ENCODE data around the gene LAMB2. TPM values are rescaled to one million over a fixed set of nuclear protein-coding genes. Genes with fewer than 3 reads are reported as not detected.

LAMB2 gene
- total and polyA plus RNA-seq, 10 of the 15 experiments (the other 5 are each of a cell fraction or from before 2014, with no cell fraction given), result 0.13 to 3.2 (median 0.64) TPM; not detected in 3

GRCh38 chr3:49134471-49135265 is 1.8 kb upstream of the LAMB2 start:
- intact Hi-C loops (cut with micrococcal nuclease; ENCODE audit: unreplicated experiment), result no loop called here
- BruUV-seq (replicated peaks), result no TSS peak
- H3K9me3 ChIP-seq (replicated peaks; ENCODE audit: control insufficient read depth, insufficient read depth, low read length), result no peaks in the 10 kb centered on the region
- ChIA-PET POLR2A (no interaction called here), RAD21 (ENCODE audit: unreplicated experiment) (no interaction called here), CTCF (no interaction called here), SMC1A (ENCODE audit: uncharacterized antibody, unreplicated experiment) (no interaction called here)
- no peak overlapping the region for H3K4me3 ChIP-seq
- no peaks in the 10 kb centered on the region for H3K36me3 ChIP-seq (ENCODE audit: control insufficient read depth in 2 of 2, insufficient read depth in 2 of 2, low read length in 1 of 2)
- no peak overlapping the region for H3K4me2 ChIP-seq (ENCODE audit: control insufficient read depth, insufficient read depth)
- DNase-seq (ENCODE audit: low read depth, low spot score) (no peak), FAIRE-seq (no peak), ATAC-seq (no peak; the same call in 1 of the 3 replicates)
- TF ChIP-seq ZNF274 (IDR thresholded peaks at IDR 0.05; ENCODE audit: insufficient read depth, insufficient read length) (no peak), NFYA (IDR thresholded peaks at IDR 0.05; ENCODE audit: borderline replicate concordance, low read depth, low read length) (no peak), PAX8 (IDR thresholded peaks at IDR 0.05) (no peak), YY1 (IDR thresholded peaks at IDR 0.05; ENCODE audit: low read depth, low read length) (no peak), ATF2 (IDR thresholded peaks at IDR 0.05; ENCODE audit: low read length) (no peak), RCOR1 (conservative IDR thresholded peaks at IDR 0.05; ENCODE audit: low read depth, low read length) (no peak), STAT3 (IDR thresholded peaks at IDR 0.05; ENCODE audit: low read depth, low read length) (no peak), HDAC2 (IDR thresholded peaks at IDR 0.05) (no peak), ZSCAN29 (IDR thresholded peaks at IDR 0.05) (no peak), KLF5 (IDR thresholded peaks at IDR 0.05; ENCODE audit: partially characterized antibody) (no peak), EED (IDR thresholded peaks at IDR 0.05; ENCODE audit: low read depth) (no peak)
- H3K79me2 ChIP-seq (ENCODE audit: control insufficient read depth, insufficient read depth, low read length), result no peaks in the 10 kb centered on the region
- no peak overlapping the region for H2AFZ ChIP-seq (ENCODE audit: control insufficient read depth, low read depth, low read length)
- H3K9ac ChIP-seq (ENCODE audit: control insufficient read depth, insufficient read depth, low read length), result no peak overlapping the region
- H3K4me1 ChIP-seq (ENCODE audit: control insufficient read depth, insufficient read depth, low read length), result no peaks in the 10 kb centered on the region
- in situ Hi-C loops (cut with MboI), result no loop called here
- H4K20me1 ChIP-seq (ENCODE audit: control insufficient read depth, insufficient read depth), result no peaks in the 10 kb centered on the region
- no peak overlapping the region for H3K27ac ChIP-seq (ENCODE audit: control insufficient read depth, insufficient read depth)
- peaks cover 3 to 4% of the 10 kb centered on the region in 2 experiments; a peak in 2 of 4 replicates for H3K27me3 ChIP-seq (replicated peaks in 1 of 2; ENCODE audit: control insufficient read depth in 2 of 2, insufficient read depth in 2 of 2, low read length in 1 of 2)
- 19% methylated on average over 3 of the region's 3 CpGs for WGBS (ENCODE audit: insufficient coverage, insufficient replicate concordance, low lambda C conversion rate, missing lambda C conversion rate)
